ENCODE results near the gene ETFA.
"Not testable (repeated sequence)": the region's sequence is repeated elsewhere in the genome, so short reads cannot be mapped to it uniquely, and the experiment has no call there.

Gene ETFA

DNA sequence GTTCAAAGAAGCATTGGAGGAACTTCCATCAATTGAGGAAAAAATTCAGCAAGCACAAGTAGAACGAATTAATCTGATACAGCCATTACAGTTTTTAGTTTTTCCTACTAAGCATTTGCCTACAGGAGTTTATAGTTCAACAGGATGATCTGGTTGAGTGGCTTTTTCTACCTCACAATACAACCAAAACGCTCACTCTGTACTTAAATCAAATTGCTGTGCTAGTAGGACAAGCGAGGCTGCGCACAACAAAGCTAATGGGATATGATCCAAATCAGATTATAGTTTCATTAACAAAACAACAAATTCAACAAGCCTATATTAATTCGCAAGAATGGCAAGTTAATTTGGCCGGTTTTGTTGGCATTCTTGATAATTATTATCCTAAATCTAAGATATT, 44.2 kb downstream of the ETFA start:
- DNase-seq = no peak

DNA sequence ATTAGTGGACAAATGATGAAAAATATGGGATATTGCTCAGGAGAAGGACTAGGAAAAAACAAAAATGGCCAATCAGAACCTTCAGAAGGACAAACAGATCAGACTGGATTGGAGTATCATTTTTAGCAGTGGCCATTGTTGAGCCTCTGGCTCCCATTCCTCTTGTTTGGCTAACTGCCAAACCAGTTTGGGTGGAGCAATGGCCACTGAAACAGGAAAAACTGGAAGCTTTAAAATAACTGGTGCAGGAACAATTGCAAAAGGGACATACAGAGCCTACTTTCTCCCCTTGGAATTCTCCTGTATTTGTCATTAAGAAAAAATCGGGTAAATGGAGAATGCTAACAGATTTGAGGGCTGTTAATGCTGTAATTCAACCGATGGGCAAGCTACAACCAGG, 45.5 kb downstream of the ETFA start:
- DNase-seq = not testable (repeated sequence)

GRCh38 chr15:76260246-76260938, 50.9 kb downstream of the ETFA start:
- DNase-seq = no peak

- DNase-seq = no peak
Observed at GRCh38 chr15:76259392-76259791, 51.9 kb downstream of the ETFA start.

DNA sequence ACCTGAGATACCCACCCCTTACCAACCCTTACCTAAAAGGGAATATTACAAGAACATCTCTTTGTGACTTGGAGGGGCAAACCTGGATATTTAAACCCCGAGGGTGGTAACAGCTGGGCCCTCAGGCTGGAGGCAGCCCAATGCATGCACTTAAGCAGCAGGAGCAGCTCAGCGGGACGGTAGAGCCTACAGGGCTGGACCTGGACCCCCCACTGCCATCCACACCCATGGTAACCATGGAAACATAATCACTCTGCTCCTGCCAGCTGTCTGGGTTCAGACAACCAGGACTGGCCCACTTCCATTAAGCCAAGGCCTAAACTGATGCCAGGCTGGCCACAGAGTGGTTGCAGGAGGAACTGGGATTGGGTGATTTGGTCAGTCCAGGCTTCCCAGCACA, 52.8 kb downstream of the ETFA start:
- DNase-seq = no peak

DNA sequence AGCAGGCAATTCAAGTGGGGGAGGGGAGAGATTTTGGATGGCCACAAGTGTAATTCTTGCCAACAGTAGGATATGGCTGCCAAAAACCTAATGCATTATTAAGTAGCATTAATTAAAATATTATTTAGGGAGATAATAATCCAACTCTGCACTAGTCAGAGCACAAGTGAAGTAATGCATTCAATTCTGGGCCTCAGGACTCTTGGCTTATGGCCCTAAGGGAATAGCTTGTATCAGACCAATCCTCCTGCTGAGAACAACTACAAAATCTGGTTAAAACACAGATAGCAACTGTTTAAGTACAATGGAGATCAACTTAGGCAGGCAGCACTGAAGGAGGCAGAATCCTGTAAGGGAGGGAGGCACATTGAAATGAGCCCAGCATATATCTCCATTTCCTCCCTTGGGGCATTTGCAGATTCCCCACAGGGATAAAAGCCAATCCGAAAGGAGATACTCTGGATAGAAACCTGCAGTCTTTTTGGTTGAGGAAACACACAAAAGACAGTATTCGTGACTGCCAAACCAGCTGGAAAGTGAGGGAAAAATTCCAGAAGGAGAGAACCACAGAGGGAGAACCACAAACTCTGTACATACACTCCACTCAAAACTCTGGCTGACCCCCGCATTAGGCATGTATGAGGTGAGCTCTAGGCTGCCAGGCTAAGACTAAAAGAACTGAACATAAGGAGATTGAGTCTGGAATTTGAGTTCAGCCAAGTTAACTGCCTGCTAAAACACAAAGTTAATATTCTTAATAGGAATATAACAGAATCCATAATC, 57.4 kb downstream of the ETFA start:
- DNase-seq = no peak

- DNase-seq = no peak
Observed at GRCh38 chr15:76252249-76252648, 59.0 kb downstream of the ETFA start.

DNA sequence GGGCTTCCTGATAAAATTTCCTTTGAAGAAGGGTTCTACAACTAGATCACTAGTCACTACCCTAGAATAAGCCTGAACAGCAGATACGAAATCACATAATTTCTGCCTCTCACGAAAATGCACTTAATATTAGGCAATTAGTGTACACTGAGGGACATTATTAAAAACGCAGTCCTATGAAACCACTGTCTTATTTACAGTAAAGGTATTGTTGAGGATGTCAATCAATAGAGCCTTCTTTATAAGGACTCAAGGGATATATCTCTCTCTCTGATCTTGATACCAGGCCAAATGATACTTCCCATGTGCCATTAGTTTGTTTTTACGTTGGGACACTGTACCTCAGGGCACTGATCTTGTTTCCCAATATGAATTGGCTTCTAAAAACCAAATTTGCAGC, 59.6 kb downstream of the ETFA start:
- no peak for DNase-seq

DNA sequence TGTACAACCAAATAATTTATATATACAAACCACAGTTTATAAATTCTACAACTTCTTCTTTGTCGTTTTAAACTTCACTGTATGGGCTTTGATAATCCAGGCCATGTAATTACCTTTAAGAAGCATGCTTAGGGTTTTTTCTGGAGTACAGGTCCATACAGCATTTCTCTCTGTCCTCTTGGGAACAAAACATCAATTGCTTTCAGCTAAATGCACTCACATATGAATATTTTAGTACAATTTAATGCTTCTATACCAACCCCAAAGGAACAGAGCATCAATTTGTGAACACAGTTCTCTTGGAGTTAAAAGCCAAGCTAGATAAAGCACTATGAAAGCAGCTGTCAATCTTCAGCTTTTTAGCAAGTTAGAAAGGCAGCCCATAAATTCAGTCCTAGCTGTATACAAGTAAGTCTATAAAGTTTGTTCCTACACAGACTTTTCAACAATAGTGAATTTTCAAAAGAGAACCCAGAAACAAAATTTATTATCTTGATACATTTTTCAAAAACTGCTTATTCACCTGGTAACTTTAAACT, 66.1 kb downstream of the ETFA start:
- no peak for DNase-seq

GRCh38 chr15:76239786-76240185, 71.5 kb downstream of the ETFA start:
- no peak for DNase-seq

DNA sequence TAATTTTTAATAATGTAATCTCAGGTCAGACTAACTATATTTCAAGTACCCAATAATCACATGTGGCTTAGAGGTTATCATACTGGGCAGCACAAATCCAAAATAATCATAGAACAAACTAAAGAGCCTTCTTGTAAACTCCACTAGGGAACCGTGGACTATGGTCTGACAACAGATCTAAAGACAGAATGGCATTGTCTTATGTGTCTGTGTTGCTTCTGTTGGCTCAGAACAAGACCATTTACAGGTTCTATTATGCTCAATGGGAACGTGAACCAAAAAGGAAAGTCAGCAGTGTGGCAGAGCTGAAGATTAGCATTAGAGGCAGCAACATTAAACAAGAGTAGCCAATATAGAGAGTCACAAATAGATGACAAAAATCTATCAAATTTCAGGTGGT, 74.9 kb downstream of the ETFA start:
- no peak for DNase-seq

DNA sequence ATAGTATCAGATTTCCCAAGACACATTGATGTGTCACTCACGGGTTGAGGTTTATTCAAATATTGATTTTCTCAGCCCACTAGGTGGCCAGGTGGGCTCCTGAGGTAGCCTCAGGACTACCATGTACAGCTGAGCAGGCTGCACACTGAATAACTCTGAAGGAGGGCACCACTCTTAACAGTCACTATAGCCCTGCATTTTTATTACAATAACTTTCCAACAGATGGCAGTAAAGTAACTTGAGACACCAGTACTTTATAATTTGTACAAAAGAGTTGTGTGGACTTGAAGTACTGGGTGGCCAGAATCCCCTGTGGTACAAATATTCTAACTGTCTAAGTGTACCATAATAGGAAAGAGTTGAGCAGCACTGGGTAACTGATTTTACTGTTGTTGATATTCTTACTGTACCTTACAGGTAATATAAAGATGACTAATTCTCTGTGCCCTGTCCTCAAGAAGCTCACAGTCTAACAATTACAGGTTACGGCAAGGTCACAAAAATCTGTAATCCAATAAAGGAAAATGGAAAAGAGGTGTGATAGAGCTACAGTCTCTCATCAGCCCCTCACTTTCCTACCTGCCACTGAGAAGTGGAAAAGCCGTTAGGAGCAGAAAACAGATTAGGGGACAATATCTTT, 76.0 kb downstream of the ETFA start:
- DNase-seq = no peak

GRCh38 chr15:76234337-76234889, 76.9 kb downstream of the ETFA start:
- no peak for DNase-seq

- no peak for DNase-seq
Observed at GRCh38 chr15:76233921-76234320, 77.3 kb downstream of the ETFA start.

- no peak for DNase-seq
Observed at GRCh38 chr15:76229266-76229665, 82.0 kb downstream of the ETFA start.

DNA sequence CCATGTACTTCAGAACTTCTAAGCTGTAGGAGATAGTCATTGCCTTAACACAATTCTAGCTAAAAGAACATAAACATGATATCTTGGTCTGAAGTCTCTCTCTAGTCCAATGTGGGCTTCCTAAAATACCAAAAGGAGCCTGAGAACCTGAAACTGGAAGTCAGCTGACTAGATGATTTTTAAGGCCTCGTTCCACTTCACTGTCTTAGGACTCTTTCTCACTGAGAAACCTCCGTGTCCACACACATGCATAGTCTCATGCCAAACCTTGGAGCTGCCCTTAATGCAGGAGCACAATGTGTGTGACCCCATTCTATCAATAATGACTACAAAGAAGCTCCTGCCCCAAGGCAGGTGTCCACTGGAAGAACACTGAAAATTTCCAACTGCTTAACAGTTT, 87.7 kb downstream of the ETFA start:
- no peak for DNase-seq

GRCh38 chr15:76222159-76222558, 89.1 kb downstream of the ETFA start:
- no peak for DNase-seq

DNA sequence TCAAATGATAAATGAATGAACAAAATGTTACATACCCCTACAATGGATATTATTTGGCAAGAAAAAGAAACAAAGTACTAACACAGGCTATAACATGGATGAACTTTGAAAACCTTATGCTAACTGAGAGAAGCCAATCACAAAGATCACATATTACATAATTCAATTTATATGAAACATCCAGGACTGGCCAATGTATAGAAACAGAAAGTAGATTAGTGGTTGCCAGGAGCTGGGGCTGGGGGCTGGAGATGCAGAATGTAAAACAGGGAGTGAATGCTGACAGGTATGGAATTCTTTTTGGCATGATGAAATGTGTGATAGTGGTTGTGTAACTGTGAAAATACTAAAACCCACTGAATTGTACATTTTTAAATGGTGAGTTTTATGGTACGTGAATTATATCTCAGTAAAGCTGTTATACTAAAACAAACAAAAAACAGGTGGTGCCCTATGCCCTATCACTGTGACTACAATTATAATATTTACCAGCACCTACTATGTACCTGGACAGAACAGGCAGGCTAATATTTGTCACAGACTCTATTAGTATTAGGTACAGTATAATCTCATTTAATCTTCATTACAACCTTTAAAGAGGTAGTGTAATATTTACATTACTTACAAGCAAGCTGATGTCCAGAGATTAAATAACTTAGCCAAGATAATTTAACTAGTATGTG, 90.0 kb downstream of the ETFA start:
- no peak for DNase-seq

- DNase-seq = no peak
Observed at GRCh38 chr15:76217882-76218217, 93.4 kb downstream of the ETFA start.

- DNase-seq = no peak
Observed at GRCh38 chr15:76217029-76217881, 94.0 kb downstream of the ETFA start.

GRCh38 chr15:76215634-76216033, 95.6 kb downstream of the ETFA start:
- DNase-seq = no peak

DNA sequence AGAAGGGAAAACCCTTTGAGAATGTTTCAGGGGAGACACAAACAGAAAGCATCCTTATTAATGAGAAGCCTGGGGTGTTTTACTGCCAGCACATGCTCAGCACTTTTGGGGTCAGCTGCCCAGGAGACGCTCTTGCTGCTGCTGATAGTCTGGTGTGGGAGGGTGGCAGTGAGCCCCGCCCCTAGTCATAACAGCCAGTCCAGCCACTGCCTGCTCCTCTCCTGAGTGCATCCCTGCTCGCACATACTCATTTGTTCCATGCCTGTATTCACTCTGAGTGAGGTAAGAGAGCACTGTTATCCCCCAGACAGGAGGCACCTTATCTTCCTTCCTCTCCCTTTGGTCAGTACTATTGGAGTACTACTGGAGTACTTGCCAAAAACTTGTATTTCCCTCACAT, 101.3 kb downstream of the ETFA start:
- no peak for DNase-seq

All from activated T-cell treated with anti-CD3 and anti-CD28 coated beads, Interleukin-2, amount 50 U/mL, for 48 hours (primary cell).